Retinal pigment epithelial cell (primary cell): ENCODE measurements around the gene CLCA1.

ENCODE experiments used
- DNase-seq: peaks from one replicate; pipeline ENCODE4 v3.0.0-alpha.2; 2010; ENCODE audit warnings: low read depth
- H3K4me3 ChIP-seq: 2 replicates; pipeline ENCODE4 v1.5.1; 2011; ENCODE audit warnings: mild to moderate bottlenecking, low read length, control low read depth, moderate library complexity
- CTCF ChIP-seq: conservative IDR thresholded peaks from 2 replicates; pipeline ENCODE4 v1.5.1; 2011; ENCODE audit warnings: low read depth, low read length, control low read depth, inconsistent platforms

Gene CLCA1

GRCh38 chr1:86508583-86508969, 39.8 kb downstream of the CLCA1 start:
- no peak overlapping the region for H3K4me3 ChIP-seq
- DNase-seq = no peak
- TF ChIP-seq CTCF = no peak

GRCh38 chr1:86515597-86515996, 46.9 kb downstream of the CLCA1 start:
- no peak overlapping the region for H3K4me3 ChIP-seq
- peak; percentile 52 for TF ChIP-seq CTCF
- no peak for DNase-seq

- no peak for TF ChIP-seq CTCF
These were observed 47.6 kb downstream of the CLCA1 start for GRCh38 chr1:86516335-86516734.

GRCh38 chr1:86517336-86517735, 48.6 kb downstream of the CLCA1 start:
- H3K4me3 ChIP-seq = no peak overlapping the region
- no peak for TF ChIP-seq CTCF
- DNase-seq = no peak

More at GRCh38 chr1:86516335-86516734, 47.6 kb downstream of the CLCA1 start:
- no peak for DNase-seq
- H3K4me3 ChIP-seq = no peak overlapping the region

- TF ChIP-seq CTCF = no peak
- DNase-seq = no peak
- no peak overlapping the region for H3K4me3 ChIP-seq
These were observed 52.2 kb downstream of the CLCA1 start for GRCh38 chr1:86520789-86521521.

GRCh38 chr1:86521522-86521891, 52.8 kb downstream of the CLCA1 start:
- no peak overlapping the region for H3K4me3 ChIP-seq
- no peak for TF ChIP-seq CTCF
- DNase-seq = no peak

GRCh38 chr1:86522240-86522639, 53.5 kb downstream of the CLCA1 start:
- no peak for TF ChIP-seq CTCF
- no peak for DNase-seq
- no peak overlapping the region for H3K4me3 ChIP-seq
